Stomach (tissue), 4 donors: ENCODE measurements around the gene HEPHL1.

ENCODE experiments used
- EP300 ChIP-seq: sonication (generic); formaldehyde crosslinking; IDR thresholded peaks from one replicate; pipeline ENCODE4 v1.6.1; 2017; ENCODE audit warnings: antibody characterized with exemption
- POLR2A ChIP-seq, 4 donors: fragments of 450-650 bp; IDR thresholded peaks; one replicate each; pipeline ENCODE4 v1.6.1; 2016; ENCODE audit warnings: antibody characterized with exemption in 4 of 4, control low read depth in 2 of 4, mild to moderate bottlenecking in 1 of 4, moderate library complexity in 1 of 4
- POLR2AphosphoS5 ChIP-seq, 3 donors: sonication (generic); formaldehyde crosslinking; IDR thresholded peaks; one replicate each; pipeline ENCODE4 v1.6.1; 2016; ENCODE audit warnings: antibody characterized with exemption in 3 of 3

DNA sequence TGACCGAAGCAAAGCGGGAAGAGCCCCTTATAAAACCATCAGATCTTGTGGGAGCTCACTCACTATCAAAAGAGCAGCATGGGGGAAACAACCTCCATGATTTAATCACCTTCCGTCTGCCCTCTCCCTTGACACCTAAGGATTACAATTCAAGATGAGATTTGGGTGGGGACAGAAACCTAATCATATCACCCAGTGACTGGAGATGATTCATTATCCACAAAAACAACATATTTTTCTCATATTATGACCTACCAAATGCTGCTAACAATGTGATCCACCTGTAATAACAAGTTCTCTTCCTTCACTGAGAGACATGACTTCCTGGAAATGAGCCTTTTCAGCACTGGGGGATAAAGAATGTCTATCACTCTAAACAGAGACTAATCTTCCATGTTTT is 23.4 kb upstream of the HEPHL1 start:
- TF ChIP-seq EP300 = no peak
- TF ChIP-seq POLR2A (IDR thresholded peaks at IDR 0.05) = no peak
- TF ChIP-seq POLR2AphosphoS5 (IDR thresholded peaks at IDR 0.05) = no peak
